Stimulated activated CD8-positive, alpha-beta memory T cell treated with anti-CD3 and anti-CD28 coated beads, Interleukin-4, amount 100 ng/mL, for 48 hours (primary cell): ENCODE measurements around the gene NLRP12.
A peak's percentile ranks its signal among the peaks of the same experiment; 100 is the strongest.
"Not testable (repeated sequence)": the region's sequence is repeated elsewhere in the genome, so short reads cannot be mapped to it uniquely, and the experiment has no call there.

Source experiments
- DNase-seq: peaks from one replicate; pipeline ENCODE4 v3.0.0-alpha.2; 2020

NLRP12 gene

GRCh38 chr19:53824134-53824611, at the start of gene NLRP12:
TSS of gene NLRP12 (minus strand) at chr19:53824314. CDS start at chr19:53824174, 140 bp downstream.
- DNase-seq = peak; percentile 26

- DNase-seq = no peak
Observed at GRCh38 chr19:53872762-53873161, 48.6 kb upstream of the NLRP12 start.

- DNase-seq = no peak
Observed at GRCh38 chr19:53871454-53871853, 47.3 kb upstream of the NLRP12 start.

- DNase-seq = no peak
Observed at GRCh38 chr19:53870485-53870844, 46.4 kb upstream of the NLRP12 start.

GRCh38 chr19:53869805-53870484, 45.8 kb upstream of the NLRP12 start:
- DNase-seq = not testable (repeated sequence)

GRCh38 chr19:53868892-53869804, 45.0 kb upstream of the NLRP12 start:
- DNase-seq = peak; percentile 89

GRCh38 chr19:53868091-53868891, 44.2 kb upstream of the NLRP12 start:
- peak; percentile 56 for DNase-seq

- DNase-seq = peak; percentile 99
Observed at GRCh38 chr19:53867225-53868090, 43.3 kb upstream of the NLRP12 start, which contains the start of gene MYADM. TSS of gene MYADM (plus strand) at chr19:53867883. CDS start at chr19:53873530, 5,647 bp downstream.

GRCh38 chr19:53866865-53867224, 42.7 kb upstream of the NLRP12 start:
- DNase-seq = no peak

GRCh38 chr19:53865918-53866864, 42.1 kb upstream of the NLRP12 start:
- DNase-seq = peak; percentile 76

- no peak for DNase-seq
Observed at GRCh38 chr19:53865523-53865917, 41.4 kb upstream of the NLRP12 start.

- no peak for DNase-seq
Observed at GRCh38 chr19:53864308-53864836, 40.3 kb upstream of the NLRP12 start.

GRCh38 chr19:53853707-53854106, 29.6 kb upstream of the NLRP12 start:
- DNase-seq = no peak

- DNase-seq = no peak
Observed at GRCh38 chr19:53849237-53849676, 25.1 kb upstream of the NLRP12 start.

- DNase-seq = no peak
Observed at GRCh38 chr19:53847555-53847954, 23.4 kb upstream of the NLRP12 start.

- DNase-seq = no peak
Observed at GRCh38 chr19:53844849-53845246, 20.7 kb upstream of the NLRP12 start.

GRCh38 chr19:53840914-53841313, 16.8 kb upstream of the NLRP12 start:
- DNase-seq = not testable (repeated sequence)

- DNase-seq = not testable (repeated sequence)
Observed at GRCh38 chr19:53840241-53840640, 16.1 kb upstream of the NLRP12 start.

- not testable (repeated sequence) for DNase-seq
Observed at GRCh38 chr19:53838446-53838845, 14.3 kb upstream of the NLRP12 start.

GRCh38 chr19:53832861-53833260, 8.7 kb upstream of the NLRP12 start:
- not testable (repeated sequence) for DNase-seq
